Effector memory CD4-positive, alpha-beta T cell (primary cell): ENCODE results near the gene CTCF.

ENCODE experiments used
- DNase-seq, 3 donors: peaks; one replicate each; pipeline ENCODE4 v3.0.0-alpha.2; 2020
- H3K27ac ChIP-seq: 2 replicates; pipeline ENCODE4 v1.7.0; 2013; ENCODE audit warnings: mild to moderate bottlenecking, low read length, moderate library complexity; ENCODE audit not compliant: insufficient read depth, poor library complexity, severe bottlenecking
- H3K27me3 ChIP-seq: replicated peaks from 2 replicates; pipeline ENCODE4 v1.7.0; 2013; ENCODE audit warnings: mild to moderate bottlenecking, low read length; ENCODE audit not compliant: insufficient read depth, control insufficient read depth, poor library complexity, severe bottlenecking
- H3K36me3 ChIP-seq: 2 replicates; pipeline ENCODE4 v1.7.0; 2013; ENCODE audit warnings: mild to moderate bottlenecking, low read length, moderate library complexity; ENCODE audit not compliant: control insufficient read depth, insufficient read depth
- H3K4me1 ChIP-seq: 2 replicates; pipeline ENCODE4 v1.7.0; 2013; ENCODE audit warnings: low read length, mild to moderate bottlenecking; ENCODE audit not compliant: control insufficient read depth, insufficient read depth, poor library complexity, severe bottlenecking
- H3K4me3 ChIP-seq: 2 replicates; pipeline ENCODE4 v1.7.0; 2013; ENCODE audit warnings: low read length, low read depth, mild to moderate bottlenecking; ENCODE audit not compliant: insufficient read depth, poor library complexity, severe bottlenecking
- H3K9me3 ChIP-seq: 2 replicates; pipeline ENCODE4 v1.7.0; 2013; ENCODE audit warnings: mild to moderate bottlenecking, low read length, moderate library complexity; ENCODE audit not compliant: control insufficient read depth

CTCF gene

DNA sequence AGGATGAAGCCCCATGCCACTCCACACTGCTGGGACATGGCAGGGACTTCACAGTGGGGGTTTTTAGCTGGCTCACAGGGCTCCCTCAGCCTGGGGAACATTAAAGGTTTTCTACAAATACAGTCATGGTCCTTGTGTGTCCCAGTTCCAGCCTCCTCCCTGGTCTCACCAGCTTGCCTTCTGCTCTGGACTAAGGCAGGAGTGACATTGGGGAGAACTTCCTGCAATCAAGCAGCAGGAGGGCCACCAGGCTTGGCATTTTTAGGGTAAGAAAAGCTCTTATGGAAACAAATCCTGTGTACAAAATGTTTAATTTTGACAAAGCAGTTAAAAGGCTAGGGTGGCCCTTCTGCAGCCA, 100.3 kb downstream of the CTCF start:
- H3K4me3 ChIP-seq = no peak overlapping the region
- no peaks in the 10 kb centered on the region for H3K9me3 ChIP-seq
- no peak for DNase-seq
- H3K36me3 ChIP-seq = peaks cover 9% of the 10 kb centered on the region
- H3K4me1 ChIP-seq = peaks cover 44% of the 10 kb centered on the region
- no peak overlapping the region for H3K27ac ChIP-seq
- H3K27me3 ChIP-seq = no peaks in the 10 kb centered on the region

DNA sequence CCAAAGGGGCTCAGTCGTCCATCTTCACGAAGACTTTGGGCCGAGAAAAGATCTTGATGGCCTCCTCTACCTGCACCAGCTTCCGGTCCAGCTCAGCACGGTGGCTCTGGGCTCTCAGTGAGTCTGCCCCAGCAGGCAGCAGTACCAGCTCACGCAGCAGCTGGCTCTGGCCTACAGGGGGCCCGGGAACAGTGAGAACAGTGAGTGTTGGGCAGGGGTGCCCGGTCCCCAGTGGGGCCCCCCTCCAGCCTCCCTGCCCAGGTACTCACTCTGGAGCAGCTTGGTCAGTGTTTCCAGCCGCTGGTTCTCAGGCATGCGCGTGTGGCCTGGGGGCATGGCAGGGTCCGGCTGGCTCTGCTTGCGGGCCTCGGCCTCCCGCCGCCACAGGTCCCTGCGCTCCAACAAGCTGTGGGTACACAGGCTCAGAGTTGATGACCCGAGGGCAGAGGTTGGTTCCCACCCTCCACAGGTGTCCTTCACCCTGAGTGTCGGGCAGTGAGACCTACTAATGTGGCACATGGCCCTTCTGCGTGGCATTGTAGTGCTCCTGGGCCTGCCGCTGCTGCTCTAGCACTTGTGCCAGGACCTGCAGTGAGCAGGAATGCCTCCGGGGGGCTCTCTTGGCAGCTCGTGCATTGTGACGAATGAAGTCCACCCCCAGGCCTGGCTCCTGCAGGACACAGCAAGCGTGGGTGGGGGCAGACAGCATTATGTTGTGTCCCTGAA, 101.0 kb downstream of the CTCF start:
- no peaks in the 10 kb centered on the region for H3K27me3 ChIP-seq
- H3K36me3 ChIP-seq = peaks cover 3% of the 10 kb centered on the region
- no peaks in the 10 kb centered on the region for H3K9me3 ChIP-seq
- DNase-seq = no peak
- H3K4me1 ChIP-seq = peaks cover 46% of the 10 kb centered on the region
- no peak overlapping the region for H3K27ac ChIP-seq
- no peak overlapping the region for H3K4me3 ChIP-seq

DNA sequence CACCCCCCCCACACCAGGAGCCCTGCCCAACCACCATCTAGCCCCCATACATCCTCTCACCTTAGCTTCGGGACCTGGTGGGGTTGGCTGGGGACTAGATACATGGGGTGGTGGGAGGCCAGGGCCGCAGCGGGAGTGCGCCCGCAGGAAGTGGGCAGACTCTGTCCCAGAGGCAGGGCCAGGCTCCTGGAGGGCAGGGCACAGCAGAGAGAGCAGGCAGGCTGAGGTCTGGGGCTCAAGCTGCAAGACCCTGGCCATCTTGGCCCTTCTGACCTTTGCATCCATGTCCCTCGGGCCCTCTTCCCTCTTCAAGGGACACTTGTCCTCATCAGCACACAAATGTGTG, 101.5 kb downstream of the CTCF start:
- no peak overlapping the region for H3K27ac ChIP-seq
- H3K36me3 ChIP-seq = no peaks in the 10 kb centered on the region
- no peaks in the 10 kb centered on the region for H3K9me3 ChIP-seq
- no peaks in the 10 kb centered on the region for H3K27me3 ChIP-seq
- no peak for DNase-seq
- peaks cover 42% of the 10 kb centered on the region for H3K4me1 ChIP-seq
- no peak overlapping the region for H3K4me3 ChIP-seq

DNA sequence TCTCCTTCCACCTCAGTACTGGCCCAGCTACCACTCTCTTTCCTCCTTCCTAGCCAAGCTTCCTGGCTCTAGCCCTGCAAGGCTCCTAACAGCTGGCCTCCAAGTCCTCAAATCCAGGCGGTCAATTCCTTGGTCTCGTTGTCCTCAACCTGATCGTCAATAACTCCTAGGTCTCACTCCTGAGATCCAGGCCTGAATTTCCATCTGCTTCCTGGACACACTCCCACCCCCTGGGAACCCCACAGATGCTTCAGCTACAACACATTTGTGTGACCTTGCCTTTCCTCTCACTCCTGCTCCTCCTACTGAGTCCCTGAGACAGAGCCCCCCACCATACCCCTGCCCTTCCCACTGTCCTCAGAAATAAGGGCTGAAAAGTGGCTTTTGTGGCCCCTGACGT, 101.9 kb downstream of the CTCF start:
- H3K27ac ChIP-seq = no peak overlapping the region
- no peak overlapping the region for H3K4me3 ChIP-seq
- DNase-seq = no peak
- peaks cover 39% of the 10 kb centered on the region for H3K4me1 ChIP-seq
- H3K9me3 ChIP-seq = no peaks in the 10 kb centered on the region
- H3K36me3 ChIP-seq = no peaks in the 10 kb centered on the region
- H3K27me3 ChIP-seq = no peaks in the 10 kb centered on the region

DNA sequence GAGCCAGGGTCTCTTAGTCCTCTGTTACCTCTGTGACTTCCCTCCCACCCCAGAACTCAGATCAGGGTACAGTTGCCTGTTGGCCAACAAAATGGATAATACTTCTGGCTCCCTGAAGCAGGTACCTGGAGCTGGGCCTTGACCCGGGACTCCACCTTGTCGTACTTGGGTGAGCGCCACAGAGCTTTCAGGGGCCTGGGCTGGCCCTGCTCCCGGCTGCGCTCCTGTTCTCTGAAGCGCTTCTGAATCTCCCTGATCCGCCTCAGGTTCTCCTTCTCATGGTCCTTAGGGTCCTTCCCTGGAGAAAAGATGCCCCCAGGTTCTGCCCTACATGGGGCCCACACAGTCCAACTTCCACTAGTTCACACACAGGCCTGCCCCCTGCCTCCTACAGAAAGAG, 102.5 kb downstream of the CTCF start:
- no peak for DNase-seq
- Histone ChIP-seq H3K27me3 (no peaks in the 10 kb centered on the region), H3K36me3 (no peaks in the 10 kb centered on the region), H3K9me3 (no peaks in the 10 kb centered on the region), H3K4me1 (peaks cover 34% of the 10 kb centered on the region), H3K27ac (no peak overlapping the region), H3K4me3 (no peak overlapping the region)

DNA sequence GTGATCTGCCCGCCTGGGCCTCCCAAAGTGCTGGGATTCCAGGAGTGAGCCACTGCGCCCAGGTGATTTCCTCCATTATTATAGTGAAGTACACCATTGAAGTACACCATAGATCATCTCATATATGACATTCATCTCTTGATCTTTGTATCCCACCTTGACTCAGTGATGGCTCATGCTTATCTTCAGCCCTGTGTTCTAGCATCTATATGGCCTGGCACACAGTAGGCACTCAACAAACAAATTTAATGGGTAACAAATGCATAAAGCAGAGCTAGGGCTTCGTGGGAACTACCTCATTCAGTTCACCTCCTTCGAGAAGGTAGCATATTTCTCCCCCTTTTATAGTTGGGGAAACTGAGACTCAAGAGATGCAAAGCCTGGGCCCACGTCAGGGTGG, 103.3 kb downstream of the CTCF start:
- DNase-seq = no peak
- Histone ChIP-seq H3K36me3 (no peaks in the 10 kb centered on the region), H3K27ac (no peak overlapping the region), H3K4me1 (peaks cover 30% of the 10 kb centered on the region), H3K9me3 (no peaks in the 10 kb centered on the region), H3K27me3 (no peaks in the 10 kb centered on the region), H3K4me3 (peak overlapping the region; percentile 92)

DNA sequence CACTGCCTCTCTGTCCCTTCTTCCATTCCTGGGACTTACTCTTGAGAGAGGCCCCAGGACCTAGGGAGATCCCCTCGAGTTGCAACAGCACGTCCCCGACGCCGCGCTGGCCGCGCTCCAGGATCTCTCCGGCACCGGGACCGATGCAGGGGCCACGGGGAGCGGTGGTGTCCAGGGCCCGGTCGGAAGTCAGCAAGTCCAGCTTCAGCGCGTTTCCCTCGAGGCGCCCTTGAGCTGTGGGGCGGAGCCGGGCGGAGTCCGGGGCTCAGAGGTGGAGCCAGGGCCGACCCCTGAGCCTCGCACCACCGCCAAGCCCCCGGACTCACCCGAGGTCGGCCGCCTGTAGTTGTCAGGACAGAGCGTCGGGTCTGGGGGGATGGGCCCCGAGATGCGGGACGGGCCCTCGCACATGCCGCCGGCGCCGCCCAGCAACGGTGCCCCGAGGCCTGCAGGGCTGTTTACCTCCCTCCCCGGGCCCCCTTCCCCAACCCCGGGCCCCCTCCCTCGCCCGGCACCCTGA, 103.8 kb downstream of the CTCF start:
- peaks cover 28% of the 10 kb centered on the region for H3K4me1 ChIP-seq
- H3K27me3 ChIP-seq = no peaks in the 10 kb centered on the region
- no peaks in the 10 kb centered on the region for H3K9me3 ChIP-seq
- peak overlapping the region; percentile 67 for H3K27ac ChIP-seq
- peak overlapping the region; percentile 92 for H3K4me3 ChIP-seq
- DNase-seq = no peak
- H3K36me3 ChIP-seq = no peaks in the 10 kb centered on the region

DNA sequence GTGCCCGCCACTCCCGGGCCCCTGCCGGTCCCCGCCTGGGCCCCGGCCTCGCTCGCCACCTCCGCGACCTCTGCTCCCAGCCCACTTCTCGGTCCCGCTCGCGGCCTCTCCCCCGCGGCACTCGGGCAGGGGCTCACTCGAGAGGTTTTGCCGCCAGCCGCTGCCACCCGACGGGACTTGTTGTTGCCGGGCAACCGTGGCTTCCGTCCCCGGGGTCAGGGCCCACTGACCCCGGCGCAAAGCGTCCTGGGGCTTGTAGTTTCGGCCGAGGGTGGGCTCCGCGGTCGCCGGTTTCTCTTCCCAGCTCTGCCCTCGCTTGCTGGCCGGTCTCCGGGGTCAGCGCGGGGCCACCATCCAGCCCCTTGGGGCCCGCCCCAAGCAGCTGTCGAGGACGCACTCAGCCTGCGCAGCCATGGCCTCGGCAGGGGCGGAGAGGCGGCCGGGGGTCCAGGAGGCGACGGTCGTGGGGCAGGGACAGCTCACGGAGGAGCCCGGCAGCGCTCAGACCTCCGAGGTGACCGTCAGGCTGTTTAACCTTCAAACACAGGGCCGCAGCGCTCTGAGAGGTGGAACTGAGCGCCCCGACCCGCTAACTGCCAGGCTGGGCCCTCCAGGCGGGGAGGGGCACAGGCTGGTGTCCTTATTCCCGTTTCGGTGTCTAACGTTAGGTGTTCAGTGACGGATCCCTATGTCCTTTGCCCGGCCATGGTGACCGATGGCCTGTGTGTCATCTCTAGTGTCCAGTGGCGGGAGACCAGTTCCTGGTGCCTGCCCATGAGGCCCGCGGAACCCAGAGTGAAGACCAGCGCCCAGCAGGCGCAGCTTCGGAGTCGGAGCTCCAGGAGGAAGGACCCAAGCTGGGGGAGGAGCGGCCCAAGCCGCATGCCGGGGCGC, 104.5 kb downstream of the CTCF start, which contains the start of the genes C16orf86 and ENKD1:
Gene C16orf86 (plus strand): TSS at position 256 of the 894 bp plus-strand sequence. CDS start 157 bp downstream, at position 413.
Gene ENKD1 (minus strand): TSS at position 192 of the 894 bp plus-strand sequence. CDS start 308 bp downstream, outside the sequence.
- H3K27ac ChIP-seq = peak within 1 kb of the TSS; percentile 67
- H3K4me1 ChIP-seq = peaks cover 21% of the 10 kb centered on the region
- no peaks in the 10 kb centered on the region for H3K9me3 ChIP-seq
- peak; percentile 62 to 76 (median 65) for DNase-seq
- peak within 1 kb of the TSS; percentile 92 for H3K4me3 ChIP-seq
- no peaks in the 10 kb centered on the region for H3K27me3 ChIP-seq
- no peaks in the 10 kb centered on the region for H3K36me3 ChIP-seq

DNA sequence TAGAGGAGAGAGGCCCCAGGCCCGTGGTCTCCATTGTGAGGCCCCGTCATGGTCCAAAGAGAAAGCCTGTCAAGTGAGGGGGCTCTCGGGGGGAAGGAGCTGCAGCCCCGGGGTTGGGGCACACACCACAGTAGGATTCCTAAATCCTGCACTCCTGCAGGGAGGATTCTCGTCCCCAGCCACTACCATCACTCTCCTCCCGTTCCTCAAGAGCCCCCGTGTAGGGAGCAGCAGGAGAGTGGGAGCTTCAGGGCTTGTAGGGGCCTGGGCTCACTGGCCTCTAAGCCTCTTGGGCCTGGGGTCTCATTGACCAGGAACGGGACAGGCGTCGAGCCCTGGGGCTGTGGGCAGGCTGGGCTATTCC, 105.1 kb downstream of the CTCF start:
- Histone ChIP-seq H3K36me3 (no peaks in the 10 kb centered on the region), H3K27me3 (no peaks in the 10 kb centered on the region), H3K27ac (peak overlapping the region; percentile 67), H3K4me1 (peaks cover 20% of the 10 kb centered on the region), H3K4me3 (peak overlapping the region; percentile 92), H3K9me3 (no peaks in the 10 kb centered on the region)
- DNase-seq = no peak
